Measurements from ENCODE around the gene NRGN. TPM values are rescaled to one million over a fixed set of nuclear protein-coding genes. Genes with fewer than 3 reads are reported as not detected.

Gene NRGN
- total and polyA plus RNA-seq, 4 donors: 15.4 to 41.1 (median 35.8) TPM

- 1% methylated on average over 39 to 45 of the region's 45 CpGs for WGBS, 2 donors
- ATAC-seq (ENCODE audit: low FRiP score) (peak; percentile 60), DNase-seq (peak; percentile 64 to 79)
- H3K4me3 ChIP-seq (ENCODE audit: low read length in 2 of 2): peak overlapping the region in 1 of 2 donors; percentile 15
- no peaks in the 10 kb centered on the region for H3K27me3 ChIP-seq (ENCODE audit: control insufficient read depth in 1 of 2, insufficient read depth in 2 of 2, low read length in 1 of 2)
- H3K9me3 ChIP-seq (ENCODE audit: control insufficient read depth, low read length): no peaks in the 10 kb centered on the region
- intact Hi-C loops (cut with DNase I): loop anchor here (2.0 to 5.0 kb wide), 2 partner anchors 36 to 41 kb away; no protein-coding TSS in a partner anchor
- no peaks in the 10 kb centered on the region for H3K36me3 ChIP-seq (ENCODE audit: control insufficient read depth in 1 of 2, insufficient read depth in 2 of 2, low read length in 1 of 2)
- H3K27ac ChIP-seq (ENCODE audit: low read depth in 1 of 2, low read length in 2 of 2): peak overlapping the region in 1 of 2 donors; percentile 1
- H3K4me1 ChIP-seq (ENCODE audit: control insufficient read depth in 1 of 2, insufficient read depth in 2 of 2, low read length in 2 of 2): no peaks in the 10 kb centered on the region
Measured at GRCh38 chr11:124717786-124718651, 21.7 kb upstream of the NRGN start.

DNA sequence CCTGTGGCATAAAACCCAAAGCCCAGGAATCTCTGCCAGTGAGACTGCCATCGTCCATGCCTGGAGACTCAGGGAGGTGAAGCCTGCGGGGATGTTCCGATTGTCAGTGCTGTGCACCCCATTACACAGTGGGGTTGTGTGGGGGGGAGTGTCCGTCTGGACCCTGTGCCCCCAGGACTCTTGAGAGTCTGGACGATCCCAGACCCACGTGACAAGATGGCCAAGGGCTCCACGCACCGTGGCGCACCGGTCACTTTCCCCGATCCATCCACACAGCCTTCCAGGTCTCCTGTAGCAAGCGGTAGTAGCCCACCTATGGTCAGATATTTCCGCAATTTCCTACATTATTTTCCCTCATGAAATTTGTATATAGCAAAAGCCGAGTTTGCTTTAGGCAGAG lies 20.9 kb upstream of the NRGN start:
- Histone ChIP-seq H3K36me3 (ENCODE audit: control insufficient read depth in 1 of 2, insufficient read depth in 2 of 2, low read length in 1 of 2) (no peaks in the 10 kb centered on the region), H3K4me1 (ENCODE audit: control insufficient read depth in 1 of 2, insufficient read depth in 2 of 2, low read length in 2 of 2) (no peaks in the 10 kb centered on the region), H3K9me3 (ENCODE audit: control insufficient read depth, low read length) (no peaks in the 10 kb centered on the region), H3K27ac (ENCODE audit: low read depth in 1 of 2, low read length in 2 of 2) (no peak overlapping the region), H3K4me3 (ENCODE audit: low read length in 2 of 2) (no peak overlapping the region), H3K27me3 (ENCODE audit: control insufficient read depth in 1 of 2, insufficient read depth in 2 of 2, low read length in 1 of 2) (no peaks in the 10 kb centered on the region)
- no peak for DNase-seq
- no peak for ATAC-seq (ENCODE audit: low FRiP score)
- WGBS, 2 donors: 73 to 83% methylated on average over 14 of the region's 14 CpGs
- intact Hi-C loops (cut with DNase I): loop anchor here (2.0 to 5.0 kb wide), 2 partner anchors 36 to 42 kb away; no protein-coding TSS in a partner anchor

- Histone ChIP-seq H3K9me3 (ENCODE audit: control insufficient read depth, low read length) (no peaks in the 10 kb centered on the region), H3K4me1 (ENCODE audit: control insufficient read depth in 1 of 2, insufficient read depth in 2 of 2, low read length in 2 of 2) (no peaks in the 10 kb centered on the region), H3K27me3 (ENCODE audit: control insufficient read depth in 1 of 2, insufficient read depth in 2 of 2, low read length in 1 of 2) (no peaks in the 10 kb centered on the region), H3K36me3 (ENCODE audit: control insufficient read depth in 1 of 2, insufficient read depth in 2 of 2, low read length in 1 of 2) (no peaks in the 10 kb centered on the region), H3K27ac (ENCODE audit: low read depth in 1 of 2, low read length in 2 of 2) (no peak overlapping the region), H3K4me3 (ENCODE audit: low read length in 2 of 2) (no peak overlapping the region)
- no peak for ATAC-seq (ENCODE audit: low FRiP score)
- intact Hi-C loops (cut with DNase I): loop anchor here (2.0 to 5.0 kb wide), 2 partner anchors 37 to 43 kb away; no protein-coding TSS in a partner anchor
- WGBS, 2 donors: 89 to 90% methylated on average over 2 of the region's 2 CpGs
- DNase-seq: no peak
Measured at GRCh38 chr11:124719534-124719933, 20.2 kb upstream of the NRGN start.

DNA sequence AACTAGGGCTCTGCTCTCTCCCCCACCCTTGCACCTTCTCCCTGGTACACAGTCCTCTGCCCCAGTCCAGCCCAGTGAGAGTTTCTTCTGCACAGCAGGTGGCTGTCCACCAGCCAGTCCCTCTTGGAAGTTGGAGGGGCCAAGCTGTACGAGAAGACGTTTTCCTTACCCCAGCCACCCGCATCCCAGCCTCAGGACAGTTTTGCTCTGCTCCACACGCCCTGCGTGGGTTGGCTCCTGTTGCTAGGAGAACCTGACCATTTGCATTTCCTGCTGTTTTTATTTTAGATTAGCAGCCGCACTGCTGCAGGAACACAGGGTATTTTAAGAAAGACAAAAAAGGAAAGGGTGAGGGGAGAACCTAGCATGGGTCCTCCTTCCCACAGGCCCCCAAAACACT lies 17.6 kb upstream of the NRGN start:
- 49 to 51% methylated on average over 6 of the region's 6 CpGs for WGBS, 2 donors
- DNase-seq: no peak
- no peak overlapping the region for H3K4me3 ChIP-seq (ENCODE audit: low read length in 2 of 2)
- H3K27me3 ChIP-seq (ENCODE audit: control insufficient read depth in 1 of 2, insufficient read depth in 2 of 2, low read length in 1 of 2): no peaks in the 10 kb centered on the region
- intact Hi-C loops (cut with DNase I): no loop called here
- H3K9me3 ChIP-seq (ENCODE audit: control insufficient read depth, low read length): no peaks in the 10 kb centered on the region
- no peak overlapping the region for H3K27ac ChIP-seq (ENCODE audit: low read depth in 1 of 2, low read length in 2 of 2)
- ATAC-seq (ENCODE audit: low FRiP score): no peak
- H3K36me3 ChIP-seq (ENCODE audit: control insufficient read depth in 1 of 2, insufficient read depth in 2 of 2, low read length in 1 of 2): no peaks in the 10 kb centered on the region
- H3K4me1 ChIP-seq (ENCODE audit: control insufficient read depth in 1 of 2, insufficient read depth in 2 of 2, low read length in 2 of 2): no peaks in the 10 kb centered on the region

- no peaks in the 10 kb centered on the region for H3K9me3 ChIP-seq (ENCODE audit: control insufficient read depth, low read length)
Measured at GRCh38 chr11:124724979-124725718, 14.6 kb upstream of the NRGN start.

DNA sequence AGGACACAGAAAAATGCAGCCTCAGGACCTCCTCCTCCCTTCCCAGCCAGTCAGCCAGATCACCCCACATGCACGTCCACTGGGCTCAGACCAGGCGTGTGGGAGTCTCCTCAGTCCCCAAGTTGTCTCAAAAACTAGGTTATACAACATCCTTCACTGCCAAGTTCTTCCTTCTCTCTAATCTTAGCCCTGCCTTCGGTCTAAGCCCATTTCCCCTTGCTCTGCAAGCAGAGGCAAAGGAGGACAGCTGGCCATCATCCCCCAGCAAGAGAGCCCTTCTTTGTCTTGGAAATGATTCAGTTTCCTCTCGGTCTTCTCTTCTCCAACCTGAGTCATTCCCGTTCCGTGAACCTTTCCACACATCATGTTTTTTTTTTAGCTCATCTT lies 14.0 kb upstream of the NRGN start:
- Histone ChIP-seq H3K27ac (ENCODE audit: low read depth in 1 of 2, low read length in 2 of 2) (peak overlapping the region in 1 of 2 donors; percentile 61), H3K4me3 (ENCODE audit: low read length in 2 of 2) (no peak overlapping the region), H3K36me3 (ENCODE audit: control insufficient read depth in 1 of 2, insufficient read depth in 2 of 2, low read length in 1 of 2) (no peaks in the 10 kb centered on the region), H3K9me3 (ENCODE audit: control insufficient read depth, low read length) (no peaks in the 10 kb centered on the region), H3K4me1 (ENCODE audit: control insufficient read depth in 1 of 2, insufficient read depth in 2 of 2, low read length in 2 of 2) (no peaks in the 10 kb centered on the region), H3K27me3 (ENCODE audit: control insufficient read depth in 1 of 2, insufficient read depth in 2 of 2, low read length in 1 of 2) (no peaks in the 10 kb centered on the region)
- intact Hi-C loops (cut with DNase I): no loop called here
- no peak for ATAC-seq (ENCODE audit: low FRiP score)
- 0 to 2% methylated on average over 6 of the region's 6 CpGs for WGBS, 2 donors
- DNase-seq: no peak

More at GRCh38 chr11:124724979-124725718, 14.6 kb upstream of the NRGN start:
- 31 to 32% methylated on average over 14 of the region's 14 CpGs for WGBS, 2 donors
- Histone ChIP-seq H3K27ac (ENCODE audit: low read depth in 1 of 2, low read length in 2 of 2) (peak overlapping the region in 1 of 2 donors; percentile 61), H3K36me3 (ENCODE audit: control insufficient read depth in 1 of 2, insufficient read depth in 2 of 2, low read length in 1 of 2) (no peaks in the 10 kb centered on the region), H3K27me3 (ENCODE audit: control insufficient read depth in 1 of 2, insufficient read depth in 2 of 2, low read length in 1 of 2) (no peaks in the 10 kb centered on the region), H3K4me3 (ENCODE audit: low read length in 2 of 2) (no peak overlapping the region), H3K4me1 (ENCODE audit: control insufficient read depth in 1 of 2, insufficient read depth in 2 of 2, low read length in 2 of 2) (no peaks in the 10 kb centered on the region)
- DNase-seq (peak in 1 of 2 donors; percentile 84), ATAC-seq (ENCODE audit: low FRiP score) (peak; percentile 70)
- intact Hi-C loops (cut with DNase I): no loop called here

- intact Hi-C loops (cut with DNase I): no loop called here
- no peaks in the 10 kb centered on the region for H3K27me3 ChIP-seq (ENCODE audit: control insufficient read depth in 1 of 2, insufficient read depth in 2 of 2, low read length in 1 of 2)
- H3K27ac ChIP-seq (ENCODE audit: low read depth in 1 of 2, low read length in 2 of 2): no peak overlapping the region
- ATAC-seq (ENCODE audit: low FRiP score): no peak
- H3K4me3 ChIP-seq (ENCODE audit: low read length in 2 of 2): no peak overlapping the region
- DNase-seq: no peak
- no peaks in the 10 kb centered on the region for H3K9me3 ChIP-seq (ENCODE audit: control insufficient read depth, low read length)
- H3K36me3 ChIP-seq (ENCODE audit: control insufficient read depth in 1 of 2, insufficient read depth in 2 of 2, low read length in 1 of 2): no peaks in the 10 kb centered on the region
- no peaks in the 10 kb centered on the region for H3K4me1 ChIP-seq (ENCODE audit: control insufficient read depth in 1 of 2, insufficient read depth in 2 of 2, low read length in 2 of 2)
- WGBS, 2 donors: 89 to 93% methylated on average over 4 of the region's 4 CpGs
Measured at GRCh38 chr11:124727474-124727873, 12.3 kb upstream of the NRGN start.

GRCh38 chr11:124728134-124728533 lies 11.6 kb upstream of the NRGN start:
- Histone ChIP-seq H3K4me3 (ENCODE audit: low read length in 2 of 2) (no peak overlapping the region), H3K27ac (ENCODE audit: low read depth in 1 of 2, low read length in 2 of 2) (no peak overlapping the region), H3K36me3 (ENCODE audit: control insufficient read depth in 1 of 2, insufficient read depth in 2 of 2, low read length in 1 of 2) (no peaks in the 10 kb centered on the region), H3K9me3 (ENCODE audit: control insufficient read depth, low read length) (no peaks in the 10 kb centered on the region), H3K4me1 (ENCODE audit: control insufficient read depth in 1 of 2, insufficient read depth in 2 of 2, low read length in 2 of 2) (no peaks in the 10 kb centered on the region), H3K27me3 (ENCODE audit: control insufficient read depth in 1 of 2, insufficient read depth in 2 of 2, low read length in 1 of 2) (no peaks in the 10 kb centered on the region)
- DNase-seq (no peak), ATAC-seq (ENCODE audit: low FRiP score) (no peak)
- WGBS, 2 donors: 95 to 99% methylated on average over 2 of the region's 2 CpGs
- intact Hi-C loops (cut with DNase I): no loop called here
